ENCODE data around the gene DDX51. TPM values are rescaled to one million over a fixed set of nuclear protein-coding genes. Genes with fewer than 3 reads are reported as not detected.

DDX51 gene
- total RNA-seq, 3 donors from 2014 or later (not counting 1 experiment from before 2014, with no cell fraction given) = 39.5 to 55.9 (median 54.2) TPM

DNA sequence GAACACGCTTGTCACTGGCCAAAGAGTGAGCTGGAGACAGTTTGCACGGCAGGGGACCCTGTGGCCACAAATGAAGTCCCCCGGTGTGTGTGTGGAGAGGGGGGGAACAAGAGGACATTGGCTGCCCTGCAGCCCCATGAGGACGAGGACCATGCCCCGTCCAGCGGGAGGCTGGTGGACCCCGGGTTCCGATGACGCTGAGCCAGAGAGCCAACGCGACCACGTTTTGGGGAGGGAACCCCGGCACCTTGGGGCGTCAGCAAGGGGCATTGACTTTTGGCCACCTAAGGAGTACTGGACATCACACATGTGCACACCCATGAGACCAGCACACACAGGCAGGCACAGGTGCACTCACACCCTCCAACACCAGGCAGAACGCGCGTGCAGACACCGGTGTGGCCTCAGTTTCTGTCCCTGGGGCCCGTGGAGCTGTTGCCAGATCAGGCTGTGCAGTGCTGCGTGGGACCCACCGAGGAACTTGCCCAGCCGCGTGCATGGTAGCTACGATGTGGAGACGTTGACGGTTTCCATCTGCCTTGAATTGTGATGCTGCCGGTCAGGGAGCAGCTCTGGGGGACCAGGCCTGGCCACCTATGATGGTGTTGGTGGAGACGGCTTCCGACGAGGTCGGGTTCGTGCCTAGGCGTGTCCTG is 26.6 kb upstream of the DDX51 start:
- intact Hi-C loops (cut with micrococcal nuclease) = no loop called here

DNA sequence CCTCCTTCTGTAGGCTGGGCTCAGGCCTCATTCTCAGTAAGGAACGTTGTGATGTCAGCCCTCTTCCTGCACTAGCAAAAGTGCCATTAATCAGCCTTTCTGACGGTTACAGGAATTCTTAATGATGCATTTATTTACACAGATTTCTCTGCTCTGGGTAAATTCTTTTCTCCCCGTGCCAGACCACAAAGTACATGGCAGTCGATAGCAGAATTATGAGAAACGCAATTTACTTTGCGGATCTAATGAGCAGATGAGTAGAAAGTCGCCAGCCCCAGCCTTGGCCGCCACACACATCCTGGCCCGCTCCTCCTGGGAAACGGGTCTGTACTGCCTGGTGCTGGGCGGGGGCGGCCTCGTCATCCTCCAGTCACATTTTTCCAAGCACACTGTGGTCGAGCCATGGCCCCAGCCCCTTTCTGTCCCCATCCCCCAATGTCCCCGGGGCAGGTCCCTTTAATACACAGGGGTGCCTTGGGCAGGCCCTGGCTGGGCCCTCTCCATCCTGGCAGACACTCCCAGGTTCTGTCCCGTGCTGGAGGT is 26.0 kb upstream of the DDX51 start:
- no peak overlapping the region for H3K27ac Mint-ChIP-seq
- Histone ChIP-seq H3K27ac (ENCODE audit: low read length) (no peak overlapping the region), H3K4me1 (ENCODE audit: control insufficient read depth, insufficient read depth, low read length) (peaks cover 3% of the 10 kb centered on the region), H3K9me3 (ENCODE audit: control insufficient read depth, insufficient read depth, low read length) (no peaks in the 10 kb centered on the region), H3K36me3 (ENCODE audit: control insufficient read depth, insufficient read depth, low read length) (no peaks in the 10 kb centered on the region), H3K4me3 (ENCODE audit: low read length) (no peak overlapping the region), H3K27me3 (ENCODE audit: control insufficient read depth, insufficient read depth, low read length) (no peaks in the 10 kb centered on the region)
- TF ChIP-seq, protein P1, sequence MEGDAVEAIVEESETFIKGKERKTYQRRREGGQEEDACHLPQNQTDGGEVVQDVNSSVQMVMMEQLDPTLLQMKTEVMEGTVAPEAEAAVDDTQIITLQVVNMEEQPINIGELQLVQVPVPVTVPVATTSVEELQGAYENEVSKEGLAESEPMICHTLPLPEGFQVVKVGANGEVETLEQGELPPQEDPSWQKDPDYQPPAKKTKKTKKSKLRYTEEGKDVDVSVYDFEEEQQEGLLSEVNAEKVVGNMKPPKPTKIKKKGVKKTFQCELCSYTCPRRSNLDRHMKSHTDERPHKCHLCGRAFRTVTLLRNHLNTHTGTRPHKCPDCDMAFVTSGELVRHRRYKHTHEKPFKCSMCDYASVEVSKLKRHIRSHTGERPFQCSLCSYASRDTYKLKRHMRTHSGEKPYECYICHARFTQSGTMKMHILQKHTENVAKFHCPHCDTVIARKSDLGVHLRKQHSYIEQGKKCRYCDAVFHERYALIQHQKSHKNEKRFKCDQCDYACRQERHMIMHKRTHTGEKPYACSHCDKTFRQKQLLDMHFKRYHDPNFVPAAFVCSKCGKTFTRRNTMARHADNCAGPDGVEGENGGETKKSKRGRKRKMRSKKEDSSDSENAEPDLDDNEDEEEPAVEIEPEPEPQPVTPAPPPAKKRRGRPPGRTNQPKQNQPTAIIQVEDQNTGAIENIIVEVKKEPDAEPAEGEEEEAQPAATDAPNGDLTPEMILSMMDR (IDR thresholded peaks at IDR 0.05) = no peak
- peaks cover 0 to 5% of the 10 kb centered on the region in 2 donors for H3K4me1 Mint-ChIP-seq
- ATAC-seq (no peak), DNase-seq (no peak)
- intact Hi-C loops (cut with micrococcal nuclease) = no loop called here
- WGBS (ENCODE audit: insufficient coverage) = 46% methylated on average over 16 of the region's 16 CpGs
- H3K27me3 Mint-ChIP-seq (ENCODE audit: low read depth in 2 of 2) = peaks cover 0 to 6% of the 10 kb centered on the region in 2 donors
- H3K36me3 Mint-ChIP-seq = no peaks in the 10 kb centered on the region
- H3K4me3 Mint-ChIP-seq = no peak overlapping the region
- H3K9me3 Mint-ChIP-seq = peaks cover 3 to 9% of the 10 kb centered on the region in 2 donors

More for the DNA sequence above, 26.6 kb upstream of the DDX51 start:
- H3K27me3 ChIP-seq (ENCODE audit: control insufficient read depth, insufficient read depth, low read length) = no peaks in the 10 kb centered on the region
- H3K27ac Mint-ChIP-seq = no peak overlapping the region
- H3K9me3 Mint-ChIP-seq = peaks cover 3 to 9% of the 10 kb centered on the region in 2 donors
- no peak overlapping the region for H3K4me3 ChIP-seq (ENCODE audit: low read length)
- no peaks in the 10 kb centered on the region for H3K9me3 ChIP-seq (ENCODE audit: control insufficient read depth, insufficient read depth, low read length)
- H3K4me1 ChIP-seq (ENCODE audit: control insufficient read depth, insufficient read depth, low read length) = peaks cover 3% of the 10 kb centered on the region
- DNase-seq (no peak), ATAC-seq (no peak)
- H3K27ac ChIP-seq (ENCODE audit: low read length) = no peak overlapping the region
- H3K36me3 ChIP-seq (ENCODE audit: control insufficient read depth, insufficient read depth, low read length) = no peaks in the 10 kb centered on the region
- H3K27me3 Mint-ChIP-seq (ENCODE audit: low read depth in 2 of 2) = peaks cover 0 to 6% of the 10 kb centered on the region in 2 donors
- no peaks in the 10 kb centered on the region for H3K36me3 Mint-ChIP-seq
- no peak overlapping the region for H3K4me3 Mint-ChIP-seq
- peaks cover 0 to 5% of the 10 kb centered on the region in 2 donors for H3K4me1 Mint-ChIP-seq
- 91% methylated on average over 33 of the region's 33 CpGs for WGBS (ENCODE audit: insufficient coverage)
- TF ChIP-seq, protein P1 (IDR thresholded peaks at IDR 0.05) = no peak

DNA sequence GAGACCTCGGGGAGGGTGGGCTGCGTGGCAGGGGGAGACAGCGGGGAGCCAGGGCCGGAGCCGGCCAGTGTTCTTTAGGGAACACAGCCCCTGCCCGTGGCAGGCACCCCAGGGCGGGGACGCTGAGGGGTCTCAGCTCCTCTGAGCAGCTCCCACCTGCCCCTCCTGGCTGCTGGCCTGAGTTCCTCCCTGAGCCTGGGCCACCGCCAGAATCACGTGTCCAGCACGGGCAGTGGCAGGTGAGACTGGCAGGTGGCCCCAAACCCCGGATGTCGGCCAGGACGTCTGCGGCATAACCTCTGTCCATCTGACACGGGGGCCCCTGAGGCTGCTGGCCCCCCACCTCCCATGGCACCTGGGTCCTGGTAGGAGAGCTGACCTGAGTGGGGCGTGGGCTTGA is 25.3 kb upstream of the DDX51 start:
- WGBS (ENCODE audit: insufficient coverage) = 79% methylated on average over 17 of the region's 17 CpGs
- H3K27me3 ChIP-seq (ENCODE audit: control insufficient read depth, insufficient read depth, low read length) = no peaks in the 10 kb centered on the region
- Mint-ChIP-seq H3K4me3 (no peak overlapping the region), H3K27ac (no peak overlapping the region), H3K36me3 (no peaks in the 10 kb centered on the region), H3K27me3 (ENCODE audit: low read depth in 2 of 2) (peaks cover 0 to 6% of the 10 kb centered on the region in 2 donors), H3K4me1 (peaks cover 0 to 5% of the 10 kb centered on the region in 2 donors), H3K9me3 (peaks cover 3 to 9% of the 10 kb centered on the region in 2 donors)
- no peak for ATAC-seq
- H3K27ac ChIP-seq (ENCODE audit: low read length) = no peak overlapping the region
- peaks cover 3% of the 10 kb centered on the region for H3K4me1 ChIP-seq (ENCODE audit: control insufficient read depth, insufficient read depth, low read length)
- no peaks in the 10 kb centered on the region for H3K9me3 ChIP-seq (ENCODE audit: control insufficient read depth, insufficient read depth, low read length)
- intact Hi-C loops (cut with micrococcal nuclease) = no loop called here
- DNase-seq = no peak
- no peaks in the 10 kb centered on the region for H3K36me3 ChIP-seq (ENCODE audit: control insufficient read depth, insufficient read depth, low read length)
- no peak overlapping the region for H3K4me3 ChIP-seq (ENCODE audit: low read length)
- TF ChIP-seq, protein P1 (IDR thresholded peaks at IDR 0.05) = no peak
